ENCODE data around the gene CDK5. TPM values are rescaled to one million over a fixed set of nuclear protein-coding genes. Genes with fewer than 3 reads are reported as not detected.

The CDK5 gene
- total RNA-seq, 4 donors from 2014 or later: 3.7 to 10.7 (median 5.9) TPM

- no peaks in the 10 kb centered on the region for H3K9me3 ChIP-seq
- H3K4me1 ChIP-seq: peaks cover 16 to 21% of the 10 kb centered on the region in 2 donors
- H3K36me3 ChIP-seq: peaks cover 0 to 48% of the 10 kb centered on the region in 2 donors
- no peak for DNase-seq
- intact Hi-C loops (cut with DNase I; ENCODE audit: low total_unique reads): no loop called here
- H3K4me3 ChIP-seq: no peak overlapping the region
- ATAC-seq: no peak
- H3K27ac ChIP-seq: no peak overlapping the region
- in situ Hi-C loops (cut with MboI; ENCODE audit: low sequenced_read_pairs in 4 of 4): no loop called here
- TF ChIP-seq CTCF (IDR thresholded peaks at IDR 0.05 in 4 of 5, conservative IDR thresholded peaks at IDR 0.05 in 1 of 5): no peak
- TF ChIP-seq POLR2A (IDR thresholded peaks at IDR 0.05): no peak
- no peaks in the 10 kb centered on the region for H3K27me3 ChIP-seq
Measured at GRCh38 chr7:151074817-151075661, 17.3 kb upstream of the CDK5 start.

DNA sequence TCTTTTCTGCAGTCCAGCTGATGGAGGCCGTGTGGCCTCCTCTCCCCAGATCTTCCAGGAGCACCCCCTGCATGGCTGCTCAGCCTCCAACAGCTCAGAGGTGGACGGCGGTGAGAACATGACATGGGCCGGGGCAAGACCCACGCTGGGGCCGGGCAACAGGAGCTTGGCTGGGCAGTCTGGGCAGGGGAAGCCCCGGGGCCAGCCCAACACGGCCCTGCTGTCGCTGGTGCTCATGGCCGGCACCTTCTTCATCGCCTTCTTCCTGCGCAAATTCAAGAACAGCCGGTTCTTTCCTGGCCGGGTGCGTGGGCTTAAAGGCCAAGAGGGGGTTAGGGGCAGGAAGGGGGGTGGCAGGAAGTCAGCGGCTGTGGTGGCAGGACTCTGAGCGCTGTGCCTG lies 16.3 kb upstream of the CDK5 start:
- H3K4me1 ChIP-seq: peaks cover 6 to 11% of the 10 kb centered on the region in 2 donors
- no peaks in the 10 kb centered on the region for H3K27me3 ChIP-seq
- no peaks in the 10 kb centered on the region for H3K9me3 ChIP-seq
- TF ChIP-seq POLR2A (IDR thresholded peaks at IDR 0.05) (no peak), CTCF (IDR thresholded peaks at IDR 0.05 in 4 of 5, conservative IDR thresholded peaks at IDR 0.05 in 1 of 5) (no peak)
- in situ Hi-C loops (cut with MboI; ENCODE audit: low sequenced_read_pairs in 4 of 4): no loop called here
- DNase-seq: no peak
- no peak overlapping the region for H3K27ac ChIP-seq
- no peak overlapping the region for H3K4me3 ChIP-seq
- intact Hi-C loops (cut with DNase I; ENCODE audit: low total_unique reads): no loop called here
- no peak for ATAC-seq
- H3K36me3 ChIP-seq: peaks cover 0 to 55% of the 10 kb centered on the region in 2 donors

DNA sequence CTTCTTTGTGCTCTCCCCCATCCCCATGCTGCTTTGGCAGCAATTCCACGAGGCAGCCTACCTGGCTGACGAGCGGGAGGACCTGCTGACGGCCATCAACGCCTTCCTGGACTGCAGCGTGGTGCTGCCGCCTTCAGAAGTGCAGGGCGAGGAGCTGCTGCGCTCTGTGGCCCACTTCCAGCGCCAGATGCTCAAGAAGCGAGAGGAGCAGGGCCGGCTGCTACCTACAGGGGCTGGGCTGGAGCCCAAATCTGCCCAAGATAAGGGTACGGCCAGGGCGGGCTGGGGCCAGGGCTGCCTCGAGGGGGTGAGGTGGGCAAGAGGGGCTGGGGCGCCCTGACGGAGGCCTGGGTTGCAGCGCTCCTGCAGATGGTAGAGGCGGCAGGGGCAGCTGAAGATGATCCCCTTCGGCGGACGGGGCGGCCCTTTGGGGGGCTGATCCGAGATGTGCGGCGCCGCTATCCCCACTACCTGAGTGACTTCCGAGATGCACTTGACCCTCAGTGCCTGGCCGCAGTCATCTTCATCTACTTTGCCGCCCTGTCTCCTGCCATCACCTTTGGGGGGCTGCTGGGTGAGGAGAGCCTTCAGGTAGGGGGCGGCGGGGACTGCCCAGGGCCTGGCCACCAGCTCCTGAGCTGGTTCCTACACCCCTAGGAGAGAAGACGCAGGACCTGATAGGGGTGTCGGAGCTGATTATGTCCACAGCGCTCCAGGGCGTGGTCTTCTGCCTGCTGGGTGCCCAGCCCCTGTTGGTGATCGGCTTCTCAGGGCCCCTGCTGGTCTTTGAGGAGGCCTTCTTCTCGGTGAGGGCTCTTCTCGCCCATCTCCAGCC lies 13.6 kb upstream of the CDK5 start:
- no peak overlapping the region for H3K27ac ChIP-seq
- TF ChIP-seq CTCF (IDR thresholded peaks at IDR 0.05 in 4 of 5, conservative IDR thresholded peaks at IDR 0.05 in 1 of 5): no peak
- no peak for TF ChIP-seq POLR2A (IDR thresholded peaks at IDR 0.05)
- peaks cover 0 to 74% of the 10 kb centered on the region in 2 donors for H3K36me3 ChIP-seq
- no peaks in the 10 kb centered on the region for H3K9me3 ChIP-seq
- H3K4me3 ChIP-seq: no peak overlapping the region
- no peaks in the 10 kb centered on the region for H3K4me1 ChIP-seq
- DNase-seq (no peak), ATAC-seq (no peak)
- no peaks in the 10 kb centered on the region for H3K27me3 ChIP-seq
- intact Hi-C loops (cut with DNase I; ENCODE audit: low total_unique reads) (no loop called here), in situ Hi-C loops (cut with MboI; ENCODE audit: low sequenced_read_pairs in 4 of 4) (no loop called here)

GRCh38 chr7:151070574-151070960 lies 12.9 kb upstream of the CDK5 start:
- intact Hi-C loops (cut with DNase I; ENCODE audit: low total_unique reads) (no loop called here), in situ Hi-C loops (cut with MboI; ENCODE audit: low sequenced_read_pairs in 4 of 4) (no loop called here)
- Histone ChIP-seq H3K9me3 (no peaks in the 10 kb centered on the region), H3K4me1 (no peaks in the 10 kb centered on the region), H3K4me3 (no peak overlapping the region), H3K27me3 (no peaks in the 10 kb centered on the region), H3K36me3 (peaks cover 0 to 81% of the 10 kb centered on the region in 2 donors), H3K27ac (no peak overlapping the region)
- ATAC-seq (no peak), DNase-seq (no peak)
- TF ChIP-seq CTCF (IDR thresholded peaks at IDR 0.05 in 4 of 5, conservative IDR thresholded peaks at IDR 0.05 in 1 of 5): no peak
- no peak for TF ChIP-seq POLR2A (IDR thresholded peaks at IDR 0.05)
